H9 (cell line): ENCODE data around the gene GRIN2D. TPM values are rescaled to one million over a fixed set of nuclear protein-coding genes. Genes with fewer than 3 reads are reported as not detected.
A peak's percentile ranks its signal among the peaks of the same experiment; 100 is the strongest.
"Not testable (repeated sequence)": the region's sequence is repeated elsewhere in the genome, so short reads cannot be mapped to it uniquely, and the experiment has no call there.

ENCODE experiments used
- DNase-seq: peaks from one replicate; pipeline ENCODE4 v3.0.0-alpha.2; 2017
- H2AFZ ChIP-seq: one replicate; pipeline ENCODE4 v1.6.1; 2013; ENCODE audit warnings: mild to moderate bottlenecking, low read length, control low read depth, moderate library complexity
- H2AK5ac ChIP-seq: 2 replicates; pipeline ENCODE4 v1.6.1; 2013; ENCODE audit warnings: low read length, control low read depth, mixed read lengths; ENCODE audit not compliant: insufficient read length
- H2BK120ac ChIP-seq: one replicate; pipeline ENCODE4 v1.6.1; 2013; ENCODE audit warnings: low read depth, mild to moderate bottlenecking, low read length, control low read depth, inconsistent platforms; ENCODE audit not compliant: poor library complexity, severe bottlenecking
- H2BK12ac ChIP-seq: 2 replicates; pipeline ENCODE4 v1.6.1; 2013; ENCODE audit warnings: low read length, control low read depth, mixed read lengths, low read depth; ENCODE audit not compliant: insufficient read length
- H2BK15ac ChIP-seq: 2 replicates; pipeline ENCODE4 v1.6.1; 2013; ENCODE audit warnings: low read depth, low read length, control low read depth
- H2BK20ac ChIP-seq: one replicate; pipeline ENCODE4 v1.6.1; 2013; ENCODE audit warnings: low read depth, mild to moderate bottlenecking, low read length, control low read depth, inconsistent platforms; ENCODE audit not compliant: poor library complexity, severe bottlenecking
- H2BK5ac ChIP-seq: 2 replicates; pipeline ENCODE4 v1.6.1; 2013; ENCODE audit warnings: low read length, control low read depth, mixed read lengths; ENCODE audit not compliant: insufficient read length
- H3K14ac ChIP-seq: 2 replicates; pipeline ENCODE4 v1.6.1; 2013; ENCODE audit warnings: low read length, control low read depth; ENCODE audit not compliant: insufficient read depth
- H3K18ac ChIP-seq: 2 replicates; pipeline ENCODE4 v1.6.1; 2013; ENCODE audit warnings: low read depth, mild to moderate bottlenecking, mixed read lengths, low read length, control low read depth; ENCODE audit not compliant: insufficient read length
- H3K23ac ChIP-seq: 2 replicates; pipeline ENCODE4 v1.6.1; 2013; ENCODE audit warnings: low read length, control low read depth, mixed read lengths, low read depth; ENCODE audit not compliant: insufficient read length
- H3K23me2 ChIP-seq: 2 replicates; pipeline ENCODE4 v1.6.1; 2013; ENCODE audit warnings: low read depth, mild to moderate bottlenecking, mixed read lengths, low read length, control low read depth; ENCODE audit not compliant: insufficient read length, poor library complexity, severe bottlenecking
- H3K27ac ChIP-seq: 2 replicates; pipeline ENCODE4 v1.5.1; 2013; ENCODE audit warnings: low read length, control low read depth, mixed read lengths, low read depth; ENCODE audit not compliant: insufficient read length
- H3K27me3 ChIP-seq: 2 replicates; pipeline ENCODE4 v1.6.1; 2013; ENCODE audit warnings: low read length, control low read depth, inconsistent platforms; ENCODE audit not compliant: insufficient read depth
- H3K4ac ChIP-seq: 2 replicates; pipeline ENCODE4 v1.6.1; 2013; ENCODE audit warnings: low read depth, mild to moderate bottlenecking, control low read depth, inconsistent platforms, low read length, moderate library complexity
- H3K4me1 ChIP-seq: 2 replicates; pipeline ENCODE4 v1.6.1; 2013; ENCODE audit warnings: low read length, control low read depth, inconsistent platforms; ENCODE audit not compliant: insufficient read depth
- H3K4me2 ChIP-seq: 2 replicates; pipeline ENCODE4 v1.6.1; 2013; ENCODE audit warnings: low read length, control low read depth, mixed read lengths; ENCODE audit not compliant: insufficient read length, insufficient read depth
- H3K56ac ChIP-seq: 2 replicates; pipeline ENCODE4 v1.6.1; 2013; ENCODE audit warnings: low read depth, mild to moderate bottlenecking, mixed read lengths, low read length, control low read depth; ENCODE audit not compliant: insufficient read length
- H3K79me1 ChIP-seq: 2 replicates; pipeline ENCODE4 v1.6.1; 2013; ENCODE audit warnings: low read depth, mild to moderate bottlenecking, moderate library complexity, low read length, control low read depth, inconsistent platforms; ENCODE audit not compliant: insufficient read depth, poor library complexity, severe bottlenecking
- H3K79me2 ChIP-seq: 2 replicates; pipeline ENCODE4 v1.6.1; 2013; ENCODE audit warnings: low read length, control low read depth, inconsistent platforms; ENCODE audit not compliant: insufficient read depth
- H3K9ac ChIP-seq: 2 replicates; pipeline ENCODE4 v1.6.1; 2013; ENCODE audit warnings: low read length, control low read depth, mixed read lengths; ENCODE audit not compliant: insufficient read length; ENCODE audit errors: extremely low read depth
- H3K9me3 ChIP-seq: one replicate; pipeline ENCODE4 v1.6.1; 2013; ENCODE audit warnings: low read depth, low read length, inconsistent platforms; ENCODE audit not compliant: control insufficient read depth
- H3T11ph ChIP-seq: one replicate; pipeline ENCODE4 v1.6.1; 2013; ENCODE audit warnings: mild to moderate bottlenecking, low read length, control low read depth, inconsistent platforms
- H4K20me1 ChIP-seq: one replicate; pipeline ENCODE4 v1.6.1; 2013; ENCODE audit not compliant: control insufficient read depth, insufficient read length, insufficient read depth
- H4K5ac ChIP-seq: 2 replicates; pipeline ENCODE4 v1.6.1; 2013; ENCODE audit warnings: low read depth, mild to moderate bottlenecking, mixed read lengths, low read length, control low read depth; ENCODE audit not compliant: insufficient read length
- H4K8ac ChIP-seq: replicated peaks from 2 replicates; pipeline ENCODE4 v1.6.1; 2013; ENCODE audit warnings: low read length, control low read depth, mixed read lengths, low read depth; ENCODE audit not compliant: insufficient read length
- H4K91ac ChIP-seq: 2 replicates; pipeline ENCODE4 v1.6.1; 2013; ENCODE audit warnings: low read depth, mild to moderate bottlenecking, moderate library complexity, mixed read lengths, low read length, control low read depth; ENCODE audit not compliant: insufficient read length
- H3K27ac Mint-ChIP-seq, 3 experiments: 2 replicates in 2 of 3; 3 replicates in 1 of 3; pipeline ENCODE4 v1.8.0; 2020 to 2021; ENCODE audit warnings: mixed read lengths in 3 of 3, mild to moderate bottlenecking in 1 of 3, moderate library complexity in 1 of 3
- H3K27me3 Mint-ChIP-seq: 2 replicates; pipeline ENCODE4 v1.8.0; 2021; ENCODE audit warnings: low read depth, mild to moderate bottlenecking, moderate library complexity, mixed read lengths
- H3K36me3 Mint-ChIP-seq, 3 experiments: 2 replicates in 2 of 3; 3 replicates in 1 of 3; pipeline ENCODE4 v1.8.0; 2020 to 2021; ENCODE audit warnings: low read depth in 3 of 3, mixed read lengths in 3 of 3; ENCODE audit not compliant: insufficient read depth in 1 of 3
- H3K4me1 Mint-ChIP-seq, 2 experiments: 2 replicates each; pipeline ENCODE4 v1.8.0; 2020; ENCODE audit warnings: mixed read lengths in 2 of 2
- H3K4me3 Mint-ChIP-seq, 2 experiments: 2 replicates in 1 of 2; 3 replicates in 1 of 2; pipeline ENCODE4 v1.8.0; 2020 to 2021; ENCODE audit warnings: mild to moderate bottlenecking in 2 of 2, mixed read lengths in 2 of 2, moderate library complexity in 1 of 2
- H3K9me3 Mint-ChIP-seq, 2 experiments: 2 replicates in 1 of 2; 3 replicates in 1 of 2; pipeline ENCODE4 v1.8.0; 2020; ENCODE audit warnings: mild to moderate bottlenecking in 2 of 2, mixed read lengths in 2 of 2, moderate library complexity in 1 of 2
- CTCF ChIP-seq: fragments of 200-600 bp; sonication (generic); conservative IDR thresholded peaks from 3 replicates; pipeline ENCODE4 v1.8.0; 2021; ENCODE audit warnings: antibody characterized with exemption, mild to moderate bottlenecking
- WGBS: extraction: QIAGEN DNeasy Blood & Tissue Kit; methylation state at CpG from one replicate; pipeline ENCODE4 v1.1.7; 2013; ENCODE audit warnings: missing lambda C conversion rate, low lambda C conversion rate, mixed read lengths; ENCODE audit not compliant: insufficient read length; ENCODE audit errors: extremely low coverage; 5-methylcytosine and 5-hydroxymethylcytosine counted together
- total RNA-seq: library from RNA; stranded (reverse); gene quantifications from 2 replicates; pipeline ENCODE4 v1.2.1, GENCODE V29; 2021

Gene GRIN2D
- total RNA-seq, 1 experiment from 2014 or later = 5.9 TPM

- no peaks in the 10 kb centered on the region for H4K20me1 ChIP-seq
- peak within 1 kb of the TSS; percentile 65 for H3K4me2 ChIP-seq
- peak; percentile 95 for TF ChIP-seq CTCF
- H3K79me1 ChIP-seq = no peaks in the 10 kb centered on the region
- H4K8ac ChIP-seq = no peak within 1 kb of the TSS
- Mint-ChIP-seq H3K4me3 (peak within 1 kb of the TSS; percentile 93 to 98), H3K27me3 (peaks cover 45% of the 10 kb centered on the region), H3K9me3 (no peaks in the 10 kb centered on the region), H3K27ac (peak within 1 kb of the TSS; percentile 77 to 96 (median 94)), H3K4me1 (peaks cover 21 to 43% of the 10 kb centered on the region in 2 experiments), H3K36me3 (peaks cover 19 to 27% (median 24%) of the 10 kb centered on the region in 3 experiments; a peak in 6 of 7 replicates)
- H3K4ac ChIP-seq = no peak within 1 kb of the TSS
- DNase-seq = peak; percentile 78
- no peak within 1 kb of the TSS for H3K23ac ChIP-seq
- H2BK15ac ChIP-seq = no peak within 1 kb of the TSS
- H3K14ac ChIP-seq = peak within 1 kb of the TSS; percentile 69
- WGBS = no CpG with 5 or more reads among the region's 42 CpGs
- H4K91ac ChIP-seq = no peak within 1 kb of the TSS
- H2BK5ac ChIP-seq = no peak within 1 kb of the TSS
- H3K27me3 ChIP-seq = peaks cover 8% of the 10 kb centered on the region; the same call in 1 of the 2 replicates
- H2BK12ac ChIP-seq = no peak within 1 kb of the TSS
- peak within 1 kb of the TSS; percentile 87 for H3K9ac ChIP-seq
- no peak within 1 kb of the TSS for H2BK20ac ChIP-seq
- H4K5ac ChIP-seq = no peak within 1 kb of the TSS
- peaks cover 5% of the 10 kb centered on the region for H3K23me2 ChIP-seq
- no peak within 1 kb of the TSS for H2BK120ac ChIP-seq
- H3K9me3 ChIP-seq = no peaks in the 10 kb centered on the region
- no peaks in the 10 kb centered on the region for H3K79me2 ChIP-seq
- H2AFZ ChIP-seq = no peak within 1 kb of the TSS
- no peak within 1 kb of the TSS for H2AK5ac ChIP-seq
- peak within 1 kb of the TSS; percentile 70 for H3K18ac ChIP-seq
- peaks cover 3% of the 10 kb centered on the region; the same call in 1 of the 2 replicates for H3K4me1 ChIP-seq
- no peak within 1 kb of the TSS for H3K56ac ChIP-seq
- H3T11ph ChIP-seq = no peak within 1 kb of the TSS
- H3K27ac ChIP-seq = no peak within 1 kb of the TSS
Observed at GRCh38 chr19:48391100-48392005, 2.1 kb upstream of the GRIN2D start, which contains the start of gene KDELR1. Gene KDELR1 (minus strand): TSS chr19:48391551. CDS start chr19:48391358, 193 bp downstream.

- not testable (repeated sequence) for H3K18ac ChIP-seq, H3T11ph ChIP-seq, H3K27me3 ChIP-seq, H3K79me1 ChIP-seq, H2AK5ac ChIP-seq, H2BK20ac ChIP-seq, H3K9ac ChIP-seq, H2BK5ac ChIP-seq, H3K56ac ChIP-seq, H4K91ac ChIP-seq, H2BK12ac ChIP-seq, H3K23me2 ChIP-seq, H3K79me2 ChIP-seq, H2BK120ac ChIP-seq, H3K4me2 ChIP-seq, H3K9me3 ChIP-seq, H4K8ac ChIP-seq, H3K23ac ChIP-seq, H3K4ac ChIP-seq, H2BK15ac ChIP-seq, DNase-seq, H3K27ac Mint-ChIP-seq, H4K20me1 ChIP-seq, H3K4me1 ChIP-seq, H2AFZ ChIP-seq, H3K9me3 Mint-ChIP-seq, H3K14ac ChIP-seq, H3K27ac ChIP-seq, H4K5ac ChIP-seq
- H3K27me3 Mint-ChIP-seq = peaks cover 51% of the 10 kb centered on the region
- no CpG with 5 or more reads among the region's 1 CpG for WGBS
- H3K4me1 Mint-ChIP-seq = peaks cover 23 to 47% of the 10 kb centered on the region in 2 experiments
- H3K36me3 Mint-ChIP-seq = peaks cover 19 to 23% (median 23%) of the 10 kb centered on the region in 3 experiments; a peak in 6 of 7 replicates
- peak overlapping the region in 1 of 2 experiments; percentile 98; a peak in 3 of 5 replicates for H3K4me3 Mint-ChIP-seq
Observed at GRCh38 chr19:48392006-48392344, 1.5 kb upstream of the GRIN2D start.
